Measurements from ENCODE around the gene NBEAL1.
"Not testable (repeated sequence)": the region's sequence is repeated elsewhere in the genome, so short reads cannot be mapped to it uniquely, and the experiment has no call there.

NBEAL1 gene

GRCh38 chr2:203040966-203041521 is 26.4 kb downstream of the NBEAL1 start:
- DNase-seq, result no peak

DNA sequence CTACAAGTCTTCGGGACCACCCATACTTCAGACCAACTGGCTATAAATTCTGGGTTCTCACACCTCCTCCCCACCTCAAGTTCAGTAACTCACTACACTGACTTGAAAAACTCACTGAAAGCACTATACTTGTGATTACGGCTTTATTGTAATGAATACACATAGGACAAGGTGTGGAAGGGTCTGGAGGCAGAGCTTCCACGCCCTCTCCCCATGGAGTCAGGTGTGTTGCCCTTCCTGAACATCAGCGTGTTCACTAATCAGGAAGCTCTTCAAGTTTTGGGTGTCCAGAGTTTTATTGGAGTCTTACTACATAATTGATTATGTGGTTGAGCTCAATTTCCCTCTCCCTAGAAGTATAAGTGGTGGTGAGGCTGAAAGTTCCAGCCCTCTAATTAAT is 27.5 kb downstream of the NBEAL1 start:
- DNase-seq, result no peak

DNA sequence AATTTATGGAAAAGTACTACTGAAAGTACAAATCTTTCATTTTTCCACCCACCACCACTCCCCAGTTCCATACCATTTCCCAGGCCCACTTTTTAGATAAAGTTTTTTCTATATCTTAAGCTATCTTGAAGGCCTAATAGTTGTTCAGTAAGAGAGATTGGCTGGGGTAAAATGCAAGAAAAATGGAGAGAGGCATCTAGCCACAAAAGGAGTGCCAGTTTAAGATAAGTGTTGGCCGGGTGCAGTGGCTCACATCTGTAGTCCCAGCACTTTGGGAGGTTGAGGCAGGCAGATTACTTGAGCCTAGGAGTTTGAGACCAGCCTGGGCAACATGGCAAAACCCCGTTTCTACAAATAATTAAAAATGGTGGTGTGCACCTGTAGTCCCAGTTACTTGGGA is 28.6 kb downstream of the NBEAL1 start:
- no peak for DNase-seq

DNA sequence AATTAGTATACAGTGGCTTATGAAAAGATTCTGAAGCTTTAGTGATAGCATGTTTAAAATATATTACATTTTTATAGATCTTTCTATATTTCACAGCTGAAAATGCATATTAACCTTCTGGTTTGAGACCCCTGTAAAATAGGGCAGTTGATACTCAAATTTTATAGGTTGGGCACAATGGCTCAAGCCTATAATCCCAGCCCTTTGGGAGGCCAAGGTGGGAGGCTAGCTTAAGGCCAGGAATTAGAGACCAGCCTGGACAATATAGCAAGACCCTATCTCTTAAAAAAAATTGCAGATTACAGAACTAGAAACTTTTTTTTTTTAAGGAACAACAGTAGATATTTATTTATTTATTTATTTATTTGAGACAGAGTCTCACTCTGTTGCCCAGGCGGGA is 31.2 kb downstream of the NBEAL1 start:
- no peak for DNase-seq

GRCh38 chr2:203052539-203052938 is 37.9 kb downstream of the NBEAL1 start:
- no peak for DNase-seq

DNA sequence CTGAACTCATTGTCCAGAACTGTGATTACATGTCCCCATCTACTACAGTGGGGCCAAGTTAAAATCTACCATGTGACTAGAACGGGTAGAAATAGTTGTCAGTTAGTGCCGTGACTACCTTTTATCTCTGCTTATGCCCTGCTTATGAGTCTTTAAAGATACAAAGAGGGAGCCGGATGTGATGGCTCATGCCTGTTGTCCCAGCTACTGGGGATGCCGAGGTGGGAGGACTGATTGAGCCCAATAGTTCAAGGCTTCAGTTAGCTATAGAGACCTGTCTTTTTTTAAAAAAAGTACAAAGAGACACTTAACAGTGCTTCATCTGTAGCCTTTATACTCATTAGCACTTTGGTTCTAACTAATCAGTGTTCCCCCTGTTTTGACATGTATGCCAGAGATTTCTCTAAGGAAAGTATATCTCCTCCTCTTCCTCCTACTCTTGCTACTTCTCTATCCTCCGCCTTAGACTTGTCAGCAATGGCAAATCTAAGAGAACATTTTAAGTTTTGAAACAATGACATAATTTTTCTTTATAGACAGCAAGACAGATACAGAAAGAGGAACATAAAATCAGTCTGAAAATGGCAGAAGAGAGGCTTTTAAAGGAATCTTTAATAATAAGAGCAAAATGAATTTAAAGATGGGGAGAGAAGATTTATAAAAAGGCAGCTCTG is 45.0 kb downstream of the NBEAL1 start:
- DNase-seq, result no peak

DNA sequence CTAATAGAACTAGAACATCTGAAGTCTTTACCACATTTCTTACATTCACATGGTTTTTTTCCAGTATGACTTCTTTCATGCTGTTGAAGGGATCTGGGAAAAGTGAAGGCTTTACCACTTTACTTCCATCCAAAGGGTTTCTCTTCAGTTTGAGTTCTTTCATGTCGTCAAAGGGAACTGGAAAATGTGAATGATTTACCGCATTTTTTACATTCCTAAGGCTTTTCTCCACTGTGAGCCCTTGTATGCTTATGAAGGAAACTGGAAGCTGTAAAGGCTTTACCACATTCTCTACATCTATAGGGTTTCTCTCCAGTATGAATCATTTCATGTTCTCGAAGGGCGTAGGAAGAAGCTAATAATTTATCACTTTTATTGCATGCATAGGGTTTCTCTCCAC is 46.7 kb downstream of the NBEAL1 start:
- no peak for DNase-seq

GRCh38 chr2:203062126-203062525 is 47.5 kb downstream of the NBEAL1 start:
- no peak for DNase-seq

GRCh38 chr2:203066519-203067091 is 51.9 kb downstream of the NBEAL1 start:
- DNase-seq, result not testable (repeated sequence)

- DNase-seq, result no peak
Measured at GRCh38 chr2:203070701-203071100, 56.0 kb downstream of the NBEAL1 start.

- no peak for DNase-seq
Measured at GRCh38 chr2:203071148-203071547, 56.5 kb downstream of the NBEAL1 start.

DNA sequence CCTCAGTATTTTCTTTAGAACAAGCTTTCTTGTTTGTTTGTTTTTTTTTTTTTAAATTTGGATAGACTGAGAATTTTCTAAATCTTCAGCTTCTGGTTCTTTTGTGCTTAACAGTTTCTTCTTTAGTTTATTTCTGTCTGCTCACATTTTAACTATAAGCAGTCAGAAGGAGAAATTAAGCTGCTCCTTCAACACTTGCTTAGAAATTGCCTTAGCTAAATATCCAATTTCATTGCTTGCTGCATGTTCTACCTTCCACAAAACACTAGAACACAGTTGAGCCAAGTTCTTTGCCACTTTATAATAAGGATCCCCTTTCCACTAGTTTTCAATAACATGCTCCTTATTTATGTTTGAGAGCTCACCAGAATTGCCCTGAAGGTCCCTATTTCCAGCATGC is 57.7 kb downstream of the NBEAL1 start:
- no peak for DNase-seq

- DNase-seq, result no peak
Measured at GRCh38 chr2:203077451-203077850, 62.8 kb downstream of the NBEAL1 start.

DNA sequence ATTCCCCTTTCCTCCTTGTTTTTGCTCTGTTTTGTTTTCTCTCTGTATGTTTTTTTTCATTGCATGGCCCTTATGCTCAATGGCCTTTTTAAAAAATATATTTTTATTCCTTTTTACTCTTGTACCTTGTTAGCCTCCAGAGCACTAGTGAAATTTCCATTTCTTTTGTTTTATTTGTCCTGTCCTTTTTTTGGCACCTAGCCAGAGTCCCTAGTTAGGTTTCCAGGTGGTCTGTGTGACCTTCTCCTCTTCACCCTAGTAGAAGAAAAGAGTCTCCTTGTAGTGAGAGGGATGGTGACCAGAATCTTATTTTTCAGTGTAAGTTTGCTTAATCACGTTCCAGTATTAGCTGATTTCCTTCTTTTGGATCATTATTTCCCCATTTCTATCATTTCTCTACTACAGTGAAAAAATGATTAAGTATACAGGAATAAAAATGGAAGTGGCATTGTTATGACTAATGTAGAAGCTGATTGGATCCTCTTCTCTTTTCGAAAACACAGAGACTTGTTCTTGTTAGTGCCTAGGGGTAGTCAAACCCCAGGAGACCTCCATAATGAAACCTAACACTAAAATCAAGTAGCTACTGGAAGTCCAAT is 65.9 kb downstream of the NBEAL1 start:
- no peak for DNase-seq

GRCh38 chr2:203083328-203083727 is 68.7 kb downstream of the NBEAL1 start:
- DNase-seq, result no peak

- not testable (repeated sequence) for DNase-seq
Measured at GRCh38 chr2:203086381-203086780, 71.7 kb downstream of the NBEAL1 start.

GRCh38 chr2:203090721-203091120 is 76.0 kb downstream of the NBEAL1 start:
- DNase-seq, result not testable (repeated sequence)

GRCh38 chr2:203097735-203098134 is 83.1 kb downstream of the NBEAL1 start:
- DNase-seq, result no peak

DNA sequence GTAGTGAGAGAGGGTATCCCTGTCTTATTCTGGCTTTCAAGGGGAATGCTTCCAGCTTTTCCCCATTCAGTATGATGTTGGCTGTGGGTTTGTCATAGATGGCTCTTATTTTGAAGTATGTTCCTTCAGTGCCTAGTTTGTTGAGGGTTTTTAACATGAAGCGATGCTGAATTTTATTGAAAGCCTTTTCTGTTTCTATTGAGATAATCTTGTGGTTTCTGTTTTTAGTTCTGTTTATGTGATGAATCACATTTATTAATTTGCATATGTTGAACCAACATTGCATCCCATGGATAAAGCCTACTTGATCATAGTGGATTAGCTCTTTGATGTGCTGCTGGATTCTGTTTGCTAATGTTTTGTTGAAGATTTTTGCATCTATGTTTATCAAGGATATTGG is 87.7 kb downstream of the NBEAL1 start:
- DNase-seq, result peak in 1 of 5 experiments; percentile 11

DNA sequence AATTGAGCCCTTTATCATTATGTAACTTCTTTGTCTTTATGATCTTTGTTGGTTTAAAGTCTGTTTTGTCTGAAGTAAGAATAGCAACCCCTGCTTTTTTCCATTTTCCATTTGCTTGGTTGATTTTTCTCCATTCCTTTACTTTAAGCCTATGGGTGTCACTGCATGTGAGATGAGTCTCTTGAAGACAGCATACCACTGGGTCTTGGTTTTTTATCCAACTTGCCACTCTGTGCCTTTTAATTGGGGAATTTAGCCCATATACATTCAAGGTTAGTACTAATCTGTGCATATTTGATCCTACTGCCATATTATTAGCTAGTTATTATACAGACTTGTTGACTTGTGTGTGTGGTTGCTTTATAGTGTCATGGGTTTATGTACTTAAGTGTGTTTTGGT is 89.6 kb downstream of the NBEAL1 start:
- DNase-seq, result no peak

DNA sequence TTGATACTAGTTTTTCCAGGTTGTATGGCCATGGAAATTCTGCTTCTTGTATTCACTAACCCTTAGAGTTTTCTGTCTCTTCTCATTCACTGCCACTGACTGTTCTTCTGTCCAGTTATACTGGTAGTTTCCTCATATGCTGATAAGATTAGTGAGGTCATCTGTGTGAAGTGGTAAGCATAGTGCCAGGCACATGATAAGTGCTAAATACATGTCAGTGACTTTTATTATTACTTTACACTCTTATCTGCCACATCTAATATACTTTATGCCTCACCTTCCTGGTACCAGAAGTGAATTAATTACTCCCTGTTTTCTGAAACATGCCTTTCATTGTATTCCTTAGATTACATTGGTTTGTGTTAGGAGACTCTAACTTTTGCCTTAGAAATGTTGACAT is 91.3 kb downstream of the NBEAL1 start:
- DNase-seq, result no peak

DNA sequence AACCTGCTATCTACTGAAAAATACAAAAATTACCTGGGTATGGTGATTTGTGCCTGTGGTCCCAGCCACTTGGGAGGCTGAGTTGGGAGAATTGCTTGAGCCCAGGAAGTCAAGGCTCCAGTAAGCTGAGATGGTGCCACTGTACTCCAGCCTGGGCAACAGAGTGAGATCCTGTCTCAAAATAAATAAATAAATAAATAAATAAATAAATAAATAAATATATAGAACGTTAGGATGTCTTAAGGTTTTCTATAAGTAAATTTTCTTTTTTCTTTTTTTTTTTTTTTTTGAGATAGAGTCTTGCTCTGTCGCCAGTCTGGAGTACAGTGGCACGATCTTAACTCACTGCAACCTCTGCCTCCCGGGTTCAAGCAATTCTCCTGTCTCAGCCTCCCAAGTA is 95.8 kb downstream of the NBEAL1 start:
- not testable (repeated sequence) for DNase-seq

DNA sequence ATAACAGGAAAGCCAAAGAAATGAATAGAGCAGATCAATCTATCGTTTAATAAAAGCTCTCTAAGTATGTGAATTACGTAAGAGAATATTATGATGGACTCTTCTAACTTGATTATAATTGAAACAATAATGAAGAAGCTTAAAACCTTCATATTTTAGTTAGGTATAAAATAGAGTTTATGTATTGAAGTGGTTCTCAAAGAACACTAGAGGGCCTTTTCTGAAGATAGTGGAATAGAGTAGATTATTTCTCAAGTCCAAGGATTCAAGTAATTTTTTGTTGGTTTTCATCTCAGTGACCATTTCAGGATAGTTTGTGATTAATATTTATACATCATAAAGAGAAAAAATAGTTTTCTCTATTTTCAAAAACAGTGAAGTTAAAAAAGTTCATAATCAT is 97.7 kb downstream of the NBEAL1 start:
- DNase-seq, result no peak

GRCh38 chr2:203115201-203115700 is 100.6 kb downstream of the NBEAL1 start:
- not testable (repeated sequence) for DNase-seq
